B cell (primary cell): ENCODE measurements around the gene RAB31. TPM values are rescaled to one million over a fixed set of nuclear protein-coding genes. Genes with fewer than 3 reads are reported as not detected.

ENCODE experiments used
- ATAC-seq: fragments of 200-7000 bp; cut with Tn5 transposase; one replicate; pipeline ENCODE4 v1.10.0; 2021; ENCODE audit warnings: low read depth, mild to moderate bottlenecking, moderate number of reproducible peaks, moderate library complexity
- CTCF ChIA-PET: fragments of 350-600 bp; sonication (Branson Sonifier 250); formaldehyde crosslinking; loops from one replicate; lab custom pipeline; 2021; ENCODE audit warnings: antibody characterized with exemption, inconsistent platforms; lab: Charles Lee
- POLR2A ChIA-PET: fragments of 350-600 bp; sonication (Branson Sonifier 250); formaldehyde crosslinking; loops from one replicate; lab custom pipeline; 2021; ENCODE audit warnings: antibody characterized with exemption; lab: Charles Lee
- DNase-seq: peaks from one replicate; pipeline ENCODE4 v3.0.0; 2013
- H2AFZ ChIP-seq: 2 replicates; pipeline ENCODE4 v1.6.1; 2012; ENCODE audit warnings: mild to moderate bottlenecking, low read depth, low read length; ENCODE audit not compliant: insufficient read depth, poor library complexity, severe bottlenecking
- H3K27ac ChIP-seq, 2 donors: 1 replicate in 1 of 2; 2 replicates in 1 of 2; pipeline ENCODE4 v1.5.1; 2012 to 2013; ENCODE audit warnings: low read length in 2 of 2, mild to moderate bottlenecking in 2 of 2, moderate library complexity in 1 of 2
- H3K27me3 ChIP-seq, 4 experiments: fragments of 200-600 bp in 1 of 4; sonication (generic) in 1 of 4; replicated peaks in 1 of 4; 1 replicate in 2 of 4; 2 replicates in 2 of 4; pipeline versions ENCODE4 v1.6.1 to v1.7.0; 2013 to 2016; ENCODE audit warnings: low read length in 3 of 4, mild to moderate bottlenecking in 2 of 4, mixed read lengths in 1 of 4, moderate library complexity in 1 of 4; ENCODE audit not compliant: insufficient read depth in 4 of 4, control insufficient read depth in 3 of 4; ENCODE audit errors: control extremely low read depth in 1 of 4
- H3K36me3 ChIP-seq, 2 experiments: replicated peaks in 1 of 2; 1 replicate in 1 of 2; 2 replicates in 1 of 2; pipeline versions ENCODE4 v1.6.1 to v1.7.1; 2013; ENCODE audit warnings: low read length in 1 of 2; ENCODE audit not compliant: insufficient read depth in 2 of 2, control insufficient read depth in 1 of 2; ENCODE audit errors: control extremely low read depth in 1 of 2, extremely low read depth in 1 of 2
- H3K4me1 ChIP-seq, 2 donors: fragments of 200-600 bp in 1 of 2; sonication (generic) in 1 of 2; 1 replicate in 1 of 2; 2 replicates in 1 of 2; pipeline versions ENCODE4 v1.5.1 to v1.6.1; 2013 to 2017; ENCODE audit warnings: low read length in 2 of 2; ENCODE audit not compliant: control insufficient read depth in 2 of 2, insufficient read depth in 2 of 2
- H3K4me2 ChIP-seq: replicated peaks from 2 replicates; pipeline ENCODE3; 2012; ENCODE audit warnings: mild to moderate bottlenecking, low read depth, low read length; ENCODE audit not compliant: poor library complexity, severe bottlenecking
- H3K4me3 ChIP-seq, 5 experiments: fragments of 200-600 bp in 1 of 5; sonication (generic) in 1 of 5; 1 replicate in 3 of 5; 2 replicates in 2 of 5; pipeline versions ENCODE4 v1.5.1 to v1.7.0; 2011 to 2016; ENCODE audit warnings: low read length in 4 of 5, mild to moderate bottlenecking in 4 of 5, low read depth in 2 of 5, control low read depth in 1 of 5, moderate library complexity in 1 of 5; ENCODE audit not compliant: insufficient read depth in 1 of 5; ENCODE audit errors: control extremely low read depth in 1 of 5, extremely low read depth in 1 of 5
- H3K79me2 ChIP-seq: fragments of 200-600 bp; sonication (generic); one replicate; pipeline ENCODE4 v1.6.0; 2016; ENCODE audit warnings: low read length; ENCODE audit not compliant: control insufficient read depth, insufficient read depth
- H3K9ac ChIP-seq: fragments of 200-600 bp; sonication (generic); 2 replicates; pipeline ENCODE4 v1.6.1; 2017; ENCODE audit warnings: mild to moderate bottlenecking, low read length, moderate library complexity
- H3K9me3 ChIP-seq, 3 donors: one replicate each; pipeline versions ENCODE4 v1.6.1 to v1.7.1; 2013; ENCODE audit warnings: low read length in 2 of 3; ENCODE audit not compliant: control insufficient read depth in 2 of 3, insufficient read depth in 1 of 3; ENCODE audit errors: control extremely low read depth in 1 of 3
- H4K20me1 ChIP-seq: 2 replicates; pipeline ENCODE4 v1.6.0; 2012; ENCODE audit warnings: mild to moderate bottlenecking, low read length; ENCODE audit not compliant: insufficient read depth, control insufficient read depth, poor library complexity, severe bottlenecking
- H3K27ac Mint-ChIP-seq: one replicate; pipeline ENCODE4 v1.8.0; 2021; ENCODE audit warnings: mixed read lengths
- H3K27me3 Mint-ChIP-seq: one replicate; pipeline ENCODE4 v1.8.0; 2021; ENCODE audit warnings: mixed read lengths
- H3K4me1 Mint-ChIP-seq: one replicate; pipeline ENCODE4 v1.8.0; 2021; ENCODE audit warnings: mixed read lengths
- H3K4me3 Mint-ChIP-seq: one replicate; pipeline ENCODE4 v1.8.0; 2021; ENCODE audit warnings: mixed read lengths
- H3K9me3 Mint-ChIP-seq: one replicate; pipeline ENCODE4 v1.8.0; 2022; ENCODE audit warnings: mixed read lengths; ENCODE audit not compliant: insufficient read depth
- EZH2 ChIP-seq: IDR thresholded peaks from 2 replicates; pipeline ENCODE4 v1.6.1; 2012; ENCODE audit warnings: borderline replicate concordance, low read depth, mild to moderate bottlenecking, moderate library complexity, low read length; ENCODE audit not compliant: insufficient read depth, poor library complexity, severe bottlenecking
- WGBS: methylation state at CpG from one replicate; pipeline ENCODE4 v1.1.5; 2013; ENCODE audit warnings: missing lambda C conversion rate; ENCODE audit not compliant: insufficient coverage; 5-methylcytosine and 5-hydroxymethylcytosine counted together
- intact Hi-C: fragments of 100-400 bp; cut with micrococcal nuclease; formaldehyde crosslinking; loops from one replicate; pipeline ENCODE4 v1.10.0; 2022
- polyA plus RNA-seq: library from polyadenylated mRNA; depleted of rRNA; stranded (reverse); fragments of >200 nt; gene quantifications from 2 replicates; pipeline ENCODE4 v1.2.3, GENCODE V29; 2012
- total RNA-seq, 2 donors: library from RNA; stranded (reverse); fragments of 120-200 nt in 1 of 2; gene quantifications; 1 replicate in 1 of 2; 2 replicates in 1 of 2; pipeline versions ENCODE4 v1.2.3 to v1.2.4, GENCODE V29; 2013 to 2022
- TF ChIP-seq, protein P1 (sequence below): fragments of 200-600 bp; IDR thresholded peaks from one replicate; pipeline ENCODE4 v1.8.0; 2022; ENCODE audit warnings: antibody characterized with exemption, mild to moderate bottlenecking

The RAB31 gene
- total and polyA plus RNA-seq, 2 donors (not counting 1 experiment from before 2014, with no cell fraction given), result 15.5 to 44.6 TPM

DNA sequence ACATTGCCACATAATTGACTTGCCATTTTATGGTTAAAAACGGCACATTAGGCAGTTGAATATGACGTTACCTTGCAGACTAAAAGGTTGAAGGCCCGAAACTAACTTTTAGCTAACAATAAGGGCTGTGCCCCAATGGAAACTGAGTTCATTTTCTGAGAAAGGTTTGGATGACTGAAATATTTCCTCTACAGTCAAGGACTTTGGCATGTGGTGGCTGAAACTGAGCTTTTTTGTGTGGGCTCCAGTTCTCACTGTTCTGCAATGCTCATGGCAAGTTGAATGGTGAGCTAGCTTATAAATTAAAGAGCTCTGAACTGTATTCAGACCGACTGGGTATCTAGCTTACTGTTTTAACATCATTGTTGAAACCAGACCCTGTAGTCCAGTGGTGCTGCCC is 153.8 kb downstream of the RAB31 start:
- no peaks in the 10 kb centered on the region for H3K27me3 ChIP-seq
- H3K27ac ChIP-seq, result no peak overlapping the region
- DNase-seq, result no peak
- ChIA-PET POLR2A (no interaction called here), CTCF (interaction anchor here (1.0 kb wide), 1 partner anchor 246 kb away, joined by 3 read pairs; no protein-coding TSS in a partner anchor)
- 98% methylated on average over 4 of the region's 4 CpGs for WGBS
- H3K4me3 ChIP-seq, result no peak overlapping the region
- no peak overlapping the region for H3K4me2 ChIP-seq
- no peak overlapping the region for H3K9ac ChIP-seq
- no peaks in the 10 kb centered on the region for H3K27me3 Mint-ChIP-seq
- no peaks in the 10 kb centered on the region for H3K79me2 ChIP-seq
- intact Hi-C loops, result no loop called here
- no peak overlapping the region for H3K4me3 Mint-ChIP-seq
- TF ChIP-seq, protein P1, sequence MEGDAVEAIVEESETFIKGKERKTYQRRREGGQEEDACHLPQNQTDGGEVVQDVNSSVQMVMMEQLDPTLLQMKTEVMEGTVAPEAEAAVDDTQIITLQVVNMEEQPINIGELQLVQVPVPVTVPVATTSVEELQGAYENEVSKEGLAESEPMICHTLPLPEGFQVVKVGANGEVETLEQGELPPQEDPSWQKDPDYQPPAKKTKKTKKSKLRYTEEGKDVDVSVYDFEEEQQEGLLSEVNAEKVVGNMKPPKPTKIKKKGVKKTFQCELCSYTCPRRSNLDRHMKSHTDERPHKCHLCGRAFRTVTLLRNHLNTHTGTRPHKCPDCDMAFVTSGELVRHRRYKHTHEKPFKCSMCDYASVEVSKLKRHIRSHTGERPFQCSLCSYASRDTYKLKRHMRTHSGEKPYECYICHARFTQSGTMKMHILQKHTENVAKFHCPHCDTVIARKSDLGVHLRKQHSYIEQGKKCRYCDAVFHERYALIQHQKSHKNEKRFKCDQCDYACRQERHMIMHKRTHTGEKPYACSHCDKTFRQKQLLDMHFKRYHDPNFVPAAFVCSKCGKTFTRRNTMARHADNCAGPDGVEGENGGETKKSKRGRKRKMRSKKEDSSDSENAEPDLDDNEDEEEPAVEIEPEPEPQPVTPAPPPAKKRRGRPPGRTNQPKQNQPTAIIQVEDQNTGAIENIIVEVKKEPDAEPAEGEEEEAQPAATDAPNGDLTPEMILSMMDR, result no peak
- TF ChIP-seq EZH2, result no peak
- peaks cover 6% of the 10 kb centered on the region for H3K9me3 Mint-ChIP-seq
- H3K36me3 ChIP-seq, result peaks cover 0 to 23% of the 10 kb centered on the region in 2 experiments
- ATAC-seq, result no peak
- no peak overlapping the region for H2AFZ ChIP-seq
- no peak overlapping the region for H3K27ac Mint-ChIP-seq
- no peaks in the 10 kb centered on the region for H3K4me1 ChIP-seq
- H3K9me3 ChIP-seq, result peaks cover 1 to 18% (median 16%) of the 10 kb centered on the region in 3 donors
- H3K4me1 Mint-ChIP-seq, result peaks cover 11% of the 10 kb centered on the region
- no peaks in the 10 kb centered on the region for H4K20me1 ChIP-seq

DNA sequence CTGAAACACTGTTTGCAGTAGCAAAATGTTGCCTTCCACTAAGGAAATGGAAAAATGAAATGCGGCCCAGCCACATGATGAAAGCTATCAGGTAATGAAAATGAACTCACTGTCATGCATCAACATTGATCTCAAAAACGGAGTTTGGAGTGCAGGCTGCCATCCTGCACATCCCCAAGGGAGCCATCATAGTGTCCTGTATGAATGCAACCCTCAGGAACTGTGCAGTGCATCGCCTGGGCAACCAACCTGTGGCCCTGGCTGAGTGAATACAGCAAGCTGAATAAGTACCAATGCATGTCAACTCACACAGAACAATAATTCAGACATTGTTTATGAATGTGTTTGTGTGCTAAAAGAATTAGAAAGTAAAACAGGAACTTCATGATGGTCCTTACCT is 154.6 kb downstream of the RAB31 start:
- Histone ChIP-seq H2AFZ (no peak overlapping the region), H3K27me3 (no peaks in the 10 kb centered on the region), H3K4me3 (no peak overlapping the region), H3K9me3 (peaks cover 1 to 18% (median 17%) of the 10 kb centered on the region in 3 donors), H3K4me2 (no peak overlapping the region), H3K27ac (no peak overlapping the region), H3K36me3 (peaks cover 0 to 23% of the 10 kb centered on the region in 2 experiments), H4K20me1 (no peaks in the 10 kb centered on the region), H3K4me1 (no peaks in the 10 kb centered on the region), H3K79me2 (no peaks in the 10 kb centered on the region), H3K9ac (no peak overlapping the region)
- H3K9me3 Mint-ChIP-seq, result peaks cover 6% of the 10 kb centered on the region
- H3K27ac Mint-ChIP-seq, result no peak overlapping the region
- peaks cover 11% of the 10 kb centered on the region for H3K4me1 Mint-ChIP-seq
- ChIA-PET POLR2A (no interaction called here), CTCF (no interaction called here)
- H3K27me3 Mint-ChIP-seq, result no peaks in the 10 kb centered on the region
- no peak for DNase-seq
- 50% methylated on average over 3 of the region's 3 CpGs for WGBS
- intact Hi-C loops, result no loop called here
- no peak for ATAC-seq
- TF ChIP-seq, protein P1, result no peak
- TF ChIP-seq EZH2, result no peak
- no peak overlapping the region for H3K4me3 Mint-ChIP-seq
